ENCODE data around the gene CRIM1.

Gene CRIM1

DNA sequence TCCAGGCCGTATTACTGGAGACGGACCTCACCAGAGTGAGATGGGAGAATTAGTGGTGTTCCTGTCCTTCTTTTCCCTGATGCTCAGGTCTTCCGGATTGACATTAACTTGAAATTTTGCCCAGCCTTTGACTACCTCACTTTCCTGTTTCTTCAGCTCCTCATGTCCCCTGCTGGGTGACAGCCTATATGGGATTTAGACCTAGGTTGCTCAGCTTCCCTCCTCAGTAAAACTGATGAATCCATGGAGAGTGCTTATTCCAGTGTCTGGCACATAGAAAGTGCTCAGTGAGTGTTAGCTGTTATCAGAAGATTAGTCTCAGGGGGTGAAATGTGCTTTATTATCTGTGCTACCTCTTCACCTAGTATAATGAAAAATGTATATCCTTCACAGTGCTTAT lies 30.0 kb downstream of the CRIM1 start:
- H3K4me1 ChIP-seq (ENCODE audit: control insufficient read depth in 2 of 2, insufficient read depth in 1 of 2, low read depth in 1 of 2, low read length in 2 of 2) = peaks cover 5 to 12% of the 10 kb centered on the region in 2 donors
- H2BK15ac ChIP-seq (ENCODE audit: low read length) = no peak overlapping the region
- peaks cover 4% of the 10 kb centered on the region for H3K79me1 ChIP-seq (ENCODE audit: low read depth, low read length)
- H3K14ac ChIP-seq (ENCODE audit: low read length) = no peak overlapping the region
- no peak for DNase-seq (ENCODE audit: low spot score)
- no peak overlapping the region for H3K4me3 ChIP-seq (ENCODE audit: low read length in 2 of 2)
- H3K23ac ChIP-seq (ENCODE audit: low read depth, low read length, poor library complexity) = no peak overlapping the region
- no peaks in the 10 kb centered on the region for H3K9me3 ChIP-seq (replicated peaks in 1 of 2; ENCODE audit: control insufficient read depth in 2 of 2, insufficient read depth in 1 of 2, low read depth in 1 of 2, low read length in 2 of 2)
- H3K27ac ChIP-seq (replicated peaks; ENCODE audit: low read length) = no peak overlapping the region
- no peak overlapping the region for H3K9ac ChIP-seq (ENCODE audit: low read depth, low read length, poor library complexity)
- H2AK5ac ChIP-seq (ENCODE audit: low read depth, low read length) = no peak overlapping the region
- H3K18ac ChIP-seq (ENCODE audit: low read length) = no peak overlapping the region
- no peak overlapping the region for H2AFZ ChIP-seq (ENCODE audit: low read length)
- H3K4me2 ChIP-seq (ENCODE audit: insufficient read depth, low read length, poor library complexity, severe bottlenecking) = no peak overlapping the region
- no peak overlapping the region for H4K91ac ChIP-seq (ENCODE audit: low read depth, low read length, poor library complexity)
- no peak overlapping the region for H2BK5ac ChIP-seq (ENCODE audit: low read length)
- H2BK120ac ChIP-seq (ENCODE audit: low read depth, low read length) = no peak overlapping the region
- H2BK12ac ChIP-seq (ENCODE audit: low read length) = no peak overlapping the region
- H3K27me3 ChIP-seq (ENCODE audit: control insufficient read depth in 3 of 3, insufficient read depth in 3 of 3, low read depth in 1 of 3, low read length in 3 of 3) = no peaks in the 10 kb centered on the region
- no peak overlapping the region for H3K4ac ChIP-seq (ENCODE audit: low read length)
- no peaks in the 10 kb centered on the region for H3K36me3 ChIP-seq (replicated peaks in 1 of 2; ENCODE audit: control insufficient read depth in 2 of 2, insufficient read depth in 2 of 2, low read length in 2 of 2)
- no peak overlapping the region for H4K8ac ChIP-seq (ENCODE audit: low read depth, low read length)
- no CpG with 5 or more reads among the region's 3 CpGs for WGBS, 2 donors (ENCODE audit: extremely low coverage in 2 of 2, insufficient read length in 2 of 2, insufficient replicate concordance in 1 of 2)

DNA sequence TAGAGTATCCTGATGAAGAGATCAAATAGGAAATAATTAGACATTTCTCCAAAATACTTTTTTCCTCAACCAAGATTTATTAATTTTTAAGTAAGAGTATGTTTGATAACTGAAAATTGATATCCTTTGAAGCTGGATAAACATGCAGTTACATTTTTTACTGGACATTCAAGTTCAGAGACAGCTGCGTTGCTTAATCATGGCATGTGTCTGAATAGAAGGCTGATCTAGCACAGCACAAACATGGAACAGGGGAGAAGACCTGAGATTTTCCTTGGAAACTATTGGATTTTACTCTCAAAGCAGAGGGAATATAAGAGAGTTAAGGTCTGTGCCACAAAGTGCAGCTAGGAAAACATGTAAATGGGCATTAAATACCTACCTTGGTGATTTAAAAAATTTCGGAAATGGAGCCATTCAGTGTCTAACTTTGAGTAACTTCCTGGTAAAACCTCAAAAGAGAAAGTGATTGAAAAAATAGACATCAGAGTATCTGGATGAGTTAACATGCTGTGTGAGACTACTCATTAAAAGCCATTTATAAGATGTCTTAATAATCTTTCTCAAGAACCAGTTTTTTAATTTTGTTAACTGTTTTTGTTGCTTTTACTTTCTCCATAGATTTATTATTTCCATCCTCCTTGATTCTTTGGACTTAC lies 31.8 kb downstream of the CRIM1 start:
- no peak overlapping the region for H2AFZ ChIP-seq (ENCODE audit: low read length)
- no peaks in the 10 kb centered on the region for H3K9me3 ChIP-seq (replicated peaks in 1 of 2; ENCODE audit: control insufficient read depth in 2 of 2, insufficient read depth in 1 of 2, low read depth in 1 of 2, low read length in 2 of 2)
- no peak for DNase-seq (ENCODE audit: low spot score)
- no peak overlapping the region for H4K91ac ChIP-seq (ENCODE audit: low read depth, low read length, poor library complexity)
- no peak overlapping the region for H2BK15ac ChIP-seq (ENCODE audit: low read length)
- H2BK120ac ChIP-seq (ENCODE audit: low read depth, low read length) = no peak overlapping the region
- H2BK5ac ChIP-seq (ENCODE audit: low read length) = no peak overlapping the region
- H3K27ac ChIP-seq (replicated peaks; ENCODE audit: low read length) = no peak overlapping the region
- no peak overlapping the region for H3K4me2 ChIP-seq (ENCODE audit: insufficient read depth, low read length, poor library complexity, severe bottlenecking)
- H2AK5ac ChIP-seq (ENCODE audit: low read depth, low read length) = no peak overlapping the region
- H3K23ac ChIP-seq (ENCODE audit: low read depth, low read length, poor library complexity) = no peak overlapping the region
- no peaks in the 10 kb centered on the region for H3K36me3 ChIP-seq (replicated peaks in 1 of 2; ENCODE audit: control insufficient read depth in 2 of 2, insufficient read depth in 2 of 2, low read length in 2 of 2)
- no peaks in the 10 kb centered on the region for H3K27me3 ChIP-seq (ENCODE audit: control insufficient read depth in 3 of 3, insufficient read depth in 3 of 3, low read depth in 1 of 3, low read length in 3 of 3)
- H4K8ac ChIP-seq (ENCODE audit: low read depth, low read length) = no peak overlapping the region
- H3K18ac ChIP-seq (ENCODE audit: low read length) = no peak overlapping the region
- no CpG with 5 or more reads among the region's 2 CpGs for WGBS, 2 donors (ENCODE audit: extremely low coverage in 2 of 2, insufficient read length in 2 of 2, insufficient replicate concordance in 1 of 2)
- H3K79me1 ChIP-seq (ENCODE audit: low read depth, low read length) = peaks cover 4% of the 10 kb centered on the region
- H3K4me1 ChIP-seq (ENCODE audit: control insufficient read depth in 2 of 2, insufficient read depth in 1 of 2, low read depth in 1 of 2, low read length in 2 of 2) = peaks cover 2 to 4% of the 10 kb centered on the region in 2 donors
- no peak overlapping the region for H3K4ac ChIP-seq (ENCODE audit: low read length)
- no peak overlapping the region for H3K4me3 ChIP-seq (ENCODE audit: low read length in 2 of 2)
- H3K9ac ChIP-seq (ENCODE audit: low read depth, low read length, poor library complexity) = no peak overlapping the region
- no peak overlapping the region for H3K14ac ChIP-seq (ENCODE audit: low read length)
- H2BK12ac ChIP-seq (ENCODE audit: low read length) = no peak overlapping the region

DNA sequence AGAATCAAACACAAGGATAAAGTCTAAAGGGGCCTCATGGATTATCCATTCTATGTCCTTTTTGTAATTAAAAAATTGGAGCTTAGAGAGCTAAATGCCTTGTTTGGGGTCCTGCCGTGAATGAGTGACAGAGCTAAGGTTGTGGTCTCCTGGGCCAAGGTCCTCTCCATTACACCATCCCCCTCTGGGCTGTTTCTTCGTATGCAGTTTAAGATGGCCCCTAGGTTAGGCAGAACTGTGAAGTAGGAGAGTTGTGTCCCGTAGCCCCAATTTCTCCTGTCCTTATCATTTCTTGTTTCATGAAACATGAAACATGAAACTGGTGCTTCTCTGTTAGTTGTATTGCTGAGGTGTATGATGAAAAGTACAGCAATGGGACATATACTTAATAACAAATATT lies 32.9 kb downstream of the CRIM1 start:
- H3K4ac ChIP-seq (ENCODE audit: low read length) = no peak overlapping the region
- H2BK12ac ChIP-seq (ENCODE audit: low read length) = no peak overlapping the region
- peaks cover 4 to 7% of the 10 kb centered on the region in 2 donors for H3K4me1 ChIP-seq (ENCODE audit: control insufficient read depth in 2 of 2, insufficient read depth in 1 of 2, low read depth in 1 of 2, low read length in 2 of 2)
- WGBS, 2 donors (ENCODE audit: extremely low coverage in 2 of 2, insufficient read length in 2 of 2, insufficient replicate concordance in 1 of 2) = no CpG with 5 or more reads among the region's 3 CpGs
- no peak overlapping the region for H3K18ac ChIP-seq (ENCODE audit: low read length)
- H3K4me3 ChIP-seq (ENCODE audit: low read length in 2 of 2) = no peak overlapping the region
- no peaks in the 10 kb centered on the region for H3K36me3 ChIP-seq (replicated peaks in 1 of 2; ENCODE audit: control insufficient read depth in 2 of 2, insufficient read depth in 2 of 2, low read length in 2 of 2)
- no peak overlapping the region for H3K27ac ChIP-seq (replicated peaks; ENCODE audit: low read length)
- H2AK5ac ChIP-seq (ENCODE audit: low read depth, low read length) = no peak overlapping the region
- H3K4me2 ChIP-seq (ENCODE audit: insufficient read depth, low read length, poor library complexity, severe bottlenecking) = no peak overlapping the region
- H3K79me1 ChIP-seq (ENCODE audit: low read depth, low read length) = peaks cover 4% of the 10 kb centered on the region
- no peak overlapping the region for H3K9ac ChIP-seq (ENCODE audit: low read depth, low read length, poor library complexity)
- no peak overlapping the region for H4K8ac ChIP-seq (ENCODE audit: low read depth, low read length)
- DNase-seq (ENCODE audit: low spot score) = no peak
- no peaks in the 10 kb centered on the region for H3K27me3 ChIP-seq (ENCODE audit: control insufficient read depth in 3 of 3, insufficient read depth in 3 of 3, low read depth in 1 of 3, low read length in 3 of 3)
- no peaks in the 10 kb centered on the region for H3K9me3 ChIP-seq (replicated peaks in 1 of 2; ENCODE audit: control insufficient read depth in 2 of 2, insufficient read depth in 1 of 2, low read depth in 1 of 2, low read length in 2 of 2)
- H4K91ac ChIP-seq (ENCODE audit: low read depth, low read length, poor library complexity) = no peak overlapping the region
- H2BK15ac ChIP-seq (ENCODE audit: low read length) = no peak overlapping the region
- no peak overlapping the region for H2BK120ac ChIP-seq (ENCODE audit: low read depth, low read length)
- H2AFZ ChIP-seq (ENCODE audit: low read length) = no peak overlapping the region
- H3K14ac ChIP-seq (ENCODE audit: low read length) = no peak overlapping the region
- H2BK5ac ChIP-seq (ENCODE audit: low read length) = no peak overlapping the region
- H3K23ac ChIP-seq (ENCODE audit: low read depth, low read length, poor library complexity) = no peak overlapping the region

DNA sequence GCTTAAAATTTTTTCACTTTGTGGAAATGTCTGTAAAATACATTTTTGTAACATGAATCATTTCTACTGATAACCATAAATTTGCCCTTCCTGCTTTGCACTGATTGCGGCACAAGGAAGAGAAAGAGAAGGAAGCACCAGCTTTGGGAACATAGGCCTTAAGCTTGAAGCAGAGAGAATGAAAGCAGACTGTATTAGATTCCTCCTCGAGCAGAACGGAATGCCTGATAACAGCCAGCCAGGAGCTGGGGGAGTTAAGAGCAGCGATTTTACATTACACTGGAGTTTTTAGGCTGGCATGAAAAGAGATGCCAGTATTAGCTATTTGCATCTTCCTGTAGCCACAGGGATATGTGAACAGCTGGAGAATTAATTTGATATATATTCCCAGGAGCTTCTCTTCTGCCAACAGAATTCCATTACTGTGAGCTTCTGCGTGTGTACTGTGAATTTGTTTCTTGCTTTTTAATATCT lies 33.5 kb downstream of the CRIM1 start:
- WGBS, 2 donors (ENCODE audit: extremely low coverage in 2 of 2, insufficient read length in 2 of 2, insufficient replicate concordance in 1 of 2) = no CpG with 5 or more reads among the region's 5 CpGs
- no peak overlapping the region for H3K4me3 ChIP-seq (ENCODE audit: low read length in 2 of 2)

More for the DNA sequence above, 33.5 kb downstream of the CRIM1 start:
- Histone ChIP-seq H2BK15ac (ENCODE audit: low read length) (no peak overlapping the region), H3K18ac (ENCODE audit: low read length) (no peak overlapping the region), H2AFZ (ENCODE audit: low read length) (no peak overlapping the region), H3K27me3 (ENCODE audit: control insufficient read depth in 3 of 3, insufficient read depth in 3 of 3, low read depth in 1 of 3, low read length in 3 of 3) (no peaks in the 10 kb centered on the region), H2BK12ac (ENCODE audit: low read length) (no peak overlapping the region), H3K14ac (ENCODE audit: low read length) (no peak overlapping the region), H3K4ac (ENCODE audit: low read length) (no peak overlapping the region), H3K27ac (replicated peaks; ENCODE audit: low read length) (no peak overlapping the region), H3K79me1 (ENCODE audit: low read depth, low read length) (peaks cover 2% of the 10 kb centered on the region), H3K9me3 (replicated peaks in 1 of 2; ENCODE audit: control insufficient read depth in 2 of 2, insufficient read depth in 1 of 2, low read depth in 1 of 2, low read length in 2 of 2) (no peaks in the 10 kb centered on the region), H3K4me1 (ENCODE audit: control insufficient read depth in 2 of 2, insufficient read depth in 1 of 2, low read depth in 1 of 2, low read length in 2 of 2) (peaks cover 4 to 7% of the 10 kb centered on the region in 2 donors), H2AK5ac (ENCODE audit: low read depth, low read length) (no peak overlapping the region), H4K91ac (ENCODE audit: low read depth, low read length, poor library complexity) (no peak overlapping the region), H3K23ac (ENCODE audit: low read depth, low read length, poor library complexity) (no peak overlapping the region), H3K36me3 (replicated peaks in 1 of 2; ENCODE audit: control insufficient read depth in 2 of 2, insufficient read depth in 2 of 2, low read length in 2 of 2) (no peaks in the 10 kb centered on the region), H3K4me2 (ENCODE audit: insufficient read depth, low read length, poor library complexity, severe bottlenecking) (no peak overlapping the region), H4K8ac (ENCODE audit: low read depth, low read length) (no peak overlapping the region), H2BK5ac (ENCODE audit: low read length) (no peak overlapping the region), H3K9ac (ENCODE audit: low read depth, low read length, poor library complexity) (no peak overlapping the region), H2BK120ac (ENCODE audit: low read depth, low read length) (no peak overlapping the region)
- no peak for DNase-seq (ENCODE audit: low spot score)
